GM10266 (cell line): ENCODE results near the gene DCPS.

Experiments used
- DNase-seq: peaks from one replicate; pipeline ENCODE4 v3.0.0; 2012; ENCODE audit errors: extremely low spot score
- TF ChIP-seq, protein P1 (sequence below): IDR thresholded peaks from 2 replicates; pipeline ENCODE4 v1.5.1; 2012; ENCODE audit warnings: mild to moderate bottlenecking, low read depth; ENCODE audit not compliant: control insufficient read depth, insufficient read depth; ENCODE audit errors: missing control alignments

DCPS gene

GRCh38 chr11:126317432-126317755, 13.5 kb downstream of the DCPS start:
- no peak for DNase-seq
- TF ChIP-seq, protein P1, sequence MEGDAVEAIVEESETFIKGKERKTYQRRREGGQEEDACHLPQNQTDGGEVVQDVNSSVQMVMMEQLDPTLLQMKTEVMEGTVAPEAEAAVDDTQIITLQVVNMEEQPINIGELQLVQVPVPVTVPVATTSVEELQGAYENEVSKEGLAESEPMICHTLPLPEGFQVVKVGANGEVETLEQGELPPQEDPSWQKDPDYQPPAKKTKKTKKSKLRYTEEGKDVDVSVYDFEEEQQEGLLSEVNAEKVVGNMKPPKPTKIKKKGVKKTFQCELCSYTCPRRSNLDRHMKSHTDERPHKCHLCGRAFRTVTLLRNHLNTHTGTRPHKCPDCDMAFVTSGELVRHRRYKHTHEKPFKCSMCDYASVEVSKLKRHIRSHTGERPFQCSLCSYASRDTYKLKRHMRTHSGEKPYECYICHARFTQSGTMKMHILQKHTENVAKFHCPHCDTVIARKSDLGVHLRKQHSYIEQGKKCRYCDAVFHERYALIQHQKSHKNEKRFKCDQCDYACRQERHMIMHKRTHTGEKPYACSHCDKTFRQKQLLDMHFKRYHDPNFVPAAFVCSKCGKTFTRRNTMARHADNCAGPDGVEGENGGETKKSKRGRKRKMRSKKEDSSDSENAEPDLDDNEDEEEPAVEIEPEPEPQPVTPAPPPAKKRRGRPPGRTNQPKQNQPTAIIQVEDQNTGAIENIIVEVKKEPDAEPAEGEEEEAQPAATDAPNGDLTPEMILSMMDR: no peak

DNA sequence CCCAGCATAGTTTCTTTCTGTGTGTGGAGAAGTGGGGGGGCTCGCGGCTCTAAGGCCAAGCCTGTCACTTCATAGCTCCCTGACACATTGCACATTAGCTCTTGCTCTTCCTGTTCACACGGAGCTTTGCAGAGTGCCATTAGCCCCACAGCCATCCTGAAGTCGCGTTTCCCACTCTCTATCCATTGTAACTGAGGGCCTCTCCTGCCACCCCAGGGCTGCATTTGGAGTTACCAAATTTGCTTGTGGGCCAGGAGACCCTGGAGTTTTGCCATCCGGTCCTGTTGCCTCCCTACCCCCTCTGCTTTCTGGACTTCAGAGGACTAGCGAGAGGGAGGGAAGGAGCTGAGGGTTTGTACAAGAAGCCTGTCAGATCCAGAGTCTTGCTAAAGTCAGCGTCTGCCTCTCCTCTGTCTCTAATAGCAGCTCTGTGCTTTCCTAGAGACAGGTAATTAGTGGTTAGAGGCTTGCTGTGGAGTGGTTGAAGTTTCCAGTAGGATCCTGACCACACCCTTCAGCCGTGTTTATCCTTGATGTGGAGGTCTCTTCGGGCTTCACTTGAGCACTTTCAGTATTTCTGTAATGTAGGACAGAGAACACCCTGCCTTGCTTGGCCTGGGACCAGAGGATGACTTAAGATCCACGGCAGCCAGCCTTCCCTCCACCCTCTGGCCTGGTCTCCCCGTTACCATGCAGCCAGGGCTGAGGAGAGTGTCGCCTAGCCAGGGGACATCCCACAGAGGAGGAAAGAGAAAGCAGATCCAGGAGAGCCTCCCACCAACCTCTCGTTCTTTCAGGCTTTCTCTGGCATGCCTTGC, 14.1 kb downstream of the DCPS start:
- TF ChIP-seq, protein P1: no peak
- no peak for DNase-seq

GRCh38 chr11:126318574-126319373, 14.9 kb downstream of the DCPS start:
- TF ChIP-seq, protein P1: no peak
- DNase-seq: peak; percentile 64

DNA sequence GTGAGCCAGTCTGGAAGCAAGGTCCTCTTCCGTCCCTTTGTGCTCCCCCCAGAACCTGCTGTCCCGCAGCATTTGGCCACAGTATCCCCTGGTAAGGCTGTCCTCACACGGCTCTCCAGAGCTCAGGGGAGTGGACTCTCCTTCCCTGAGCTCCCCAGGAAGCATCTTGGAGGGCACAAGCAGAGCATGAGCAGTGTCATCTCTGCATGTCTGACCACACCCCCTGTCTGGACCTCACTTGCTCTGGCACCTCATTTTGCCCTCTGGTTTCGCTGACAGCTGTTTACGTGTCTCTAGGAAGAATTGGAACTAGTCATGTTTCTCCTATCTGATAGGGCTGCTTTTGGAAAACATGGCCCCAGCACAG, 15.5 kb downstream of the DCPS start:
- no peak for DNase-seq
- TF ChIP-seq, protein P1: no peak

- DNase-seq: no peak
- TF ChIP-seq, protein P1: no peak
Measured at GRCh38 chr11:126322996-126323395, 19.1 kb downstream of the DCPS start.

DNA sequence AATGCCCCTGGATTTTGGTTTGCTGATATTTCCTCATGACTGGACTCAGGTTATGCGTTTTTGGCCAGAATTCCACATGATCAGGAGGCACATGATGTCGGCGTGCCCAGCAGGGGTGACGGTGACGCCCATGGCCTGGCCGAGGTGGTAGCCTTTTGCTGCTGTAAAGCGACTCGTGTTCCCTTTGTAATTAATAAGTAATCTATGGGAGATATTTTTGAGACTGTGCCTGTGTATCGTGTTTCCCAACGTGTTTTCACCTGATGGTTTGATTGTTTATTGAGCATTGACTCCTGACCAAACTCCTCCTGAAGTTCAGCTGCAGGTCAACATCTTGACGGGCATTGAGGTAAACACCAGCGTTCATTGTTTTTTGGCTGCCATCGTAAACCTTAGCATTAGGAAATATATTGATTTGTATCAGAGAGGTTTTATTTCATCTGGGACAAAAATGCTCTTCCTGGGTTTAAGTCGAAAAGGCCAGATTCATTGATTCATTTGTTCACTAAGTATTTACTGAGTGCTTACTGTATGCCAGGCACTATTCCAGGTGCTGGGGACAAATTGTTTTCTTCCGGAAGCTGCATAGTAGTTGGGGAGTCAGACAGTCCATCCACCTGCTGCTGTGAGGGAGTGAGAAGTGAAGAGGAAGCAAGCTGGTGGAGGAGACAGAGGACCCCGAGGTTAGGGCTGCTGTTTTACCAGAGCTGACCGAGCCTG, 23.6 kb downstream of the DCPS start:
- TF ChIP-seq, protein P1: no peak

More for the DNA sequence above, 23.6 kb downstream of the DCPS start:
- DNase-seq: no peak
